Neural progenitor cell (in vitro differentiated cells): ENCODE measurements around the gene MZT2B. TPM values are rescaled to one million over a fixed set of nuclear protein-coding genes. Genes with fewer than 3 reads are reported as not detected.
"Not testable (repeated sequence)": the region's sequence is repeated elsewhere in the genome, so short reads cannot be mapped to it uniquely, and the experiment has no call there.

ENCODE experiments used
- DNase-seq: peaks from one replicate; pipeline ENCODE4 v3.0.0-alpha.2; 2016; ENCODE audit warnings: low spot score
- H2AFZ ChIP-seq: fragments of 200-600 bp; sonication (generic); replicated peaks from 2 replicates; pipeline ENCODE4 v1.6.1; 2016; ENCODE audit warnings: antibody characterized with exemption
- H3F3A ChIP-seq: fragments of 200-600 bp; sonication (generic); 2 replicates; pipeline ENCODE4 v1.6.1; 2016; ENCODE audit warnings: antibody characterized with exemption, low read depth
- H3K27ac ChIP-seq: fragments of 200-600 bp; sonication (generic); 2 replicates; pipeline ENCODE4 v1.5.1; 2016; ENCODE audit warnings: mild to moderate bottlenecking
- H3K27me3 ChIP-seq: fragments of 200-600 bp; sonication (generic); 2 replicates; pipeline ENCODE4 v1.6.1; 2016; ENCODE audit warnings: mild to moderate bottlenecking, moderate library complexity
- H3K36me3 ChIP-seq: fragments of 200-600 bp; sonication (generic); 2 replicates; pipeline ENCODE4 v1.5.1; 2016
- H3K4me1 ChIP-seq: fragments of 200-600 bp; sonication (generic); 2 replicates; pipeline ENCODE4 v1.6.1; 2016; ENCODE audit warnings: mixed run types
- H3K4me2 ChIP-seq: fragments of 200-600 bp; sonication (generic); 2 replicates; pipeline ENCODE4 v1.6.1; 2016
- H3K4me3 ChIP-seq: fragments of 200-600 bp; sonication (generic); 2 replicates; pipeline ENCODE4 v1.5.1; 2016
- H3K79me2 ChIP-seq: fragments of 200-600 bp; sonication (generic); 2 replicates; pipeline ENCODE4 v1.6.1; 2016; ENCODE audit warnings: low read depth
- H3K9ac ChIP-seq: fragments of 200-600 bp; sonication (generic); 2 replicates; pipeline ENCODE4 v1.6.1; 2016
- H3K9me3 ChIP-seq: fragments of 200-600 bp; sonication (generic); 2 replicates; pipeline ENCODE4 v1.5.1; 2016; ENCODE audit warnings: low read depth
- H4K20me1 ChIP-seq: fragments of 200-600 bp; sonication (generic); 2 replicates; pipeline ENCODE4 v1.6.1; 2016; ENCODE audit warnings: low read depth
- H3K27ac Mint-ChIP-seq: 3 replicates; pipeline ENCODE4 v1.8.0; 2021; ENCODE audit warnings: mixed read lengths
- H3K27me3 Mint-ChIP-seq: 2 replicates; pipeline ENCODE4 v1.8.0; 2022; ENCODE audit warnings: low read depth, mild to moderate bottlenecking, inconsistent platforms, moderate library complexity, mixed read lengths; ENCODE audit not compliant: insufficient read depth
- H3K36me3 Mint-ChIP-seq: 3 replicates; pipeline ENCODE4 v1.8.0; 2021; ENCODE audit warnings: mixed read lengths
- H3K4me1 Mint-ChIP-seq: 3 replicates; pipeline ENCODE4 v1.8.0; 2021; ENCODE audit warnings: mixed read lengths
- H3K4me3 Mint-ChIP-seq: 3 replicates; pipeline ENCODE4 v1.8.0; 2021; ENCODE audit warnings: mild to moderate bottlenecking, moderate library complexity, mixed read lengths
- H3K9me3 Mint-ChIP-seq: 3 replicates; pipeline ENCODE4 v1.8.0; 2020; ENCODE audit warnings: mixed read lengths
- CTCF ChIP-seq: fragments of 200-600 bp; sonication (generic); IDR thresholded peaks from 2 replicates; pipeline ENCODE4 v1.5.1; 2017; ENCODE audit warnings: antibody characterized with exemption, mild to moderate bottlenecking
- EZH2 ChIP-seq: fragments of 200-600 bp; sonication (generic); IDR thresholded peaks from 2 replicates; pipeline ENCODE4 v1.6.1; 2017; ENCODE audit warnings: antibody characterized with exemption, mild to moderate bottlenecking, moderate library complexity
- EZH2phosphoT487 ChIP-seq: fragments of 200-600 bp; sonication (generic); IDR thresholded peaks from 2 replicates; pipeline ENCODE4 v1.6.1; 2017; ENCODE audit warnings: antibody characterized with exemption
- total RNA-seq: library from RNA; depleted of rRNA; stranded (reverse); fragments of >200 nt; gene quantifications from 2 replicates; pipeline ENCODE4 v1.2.3, GENCODE V29; 2015; ENCODE audit warnings: low replicate concordance

The MZT2B gene
- total RNA-seq, 1 donor from 2014 or later, result 21.4 TPM

DNA sequence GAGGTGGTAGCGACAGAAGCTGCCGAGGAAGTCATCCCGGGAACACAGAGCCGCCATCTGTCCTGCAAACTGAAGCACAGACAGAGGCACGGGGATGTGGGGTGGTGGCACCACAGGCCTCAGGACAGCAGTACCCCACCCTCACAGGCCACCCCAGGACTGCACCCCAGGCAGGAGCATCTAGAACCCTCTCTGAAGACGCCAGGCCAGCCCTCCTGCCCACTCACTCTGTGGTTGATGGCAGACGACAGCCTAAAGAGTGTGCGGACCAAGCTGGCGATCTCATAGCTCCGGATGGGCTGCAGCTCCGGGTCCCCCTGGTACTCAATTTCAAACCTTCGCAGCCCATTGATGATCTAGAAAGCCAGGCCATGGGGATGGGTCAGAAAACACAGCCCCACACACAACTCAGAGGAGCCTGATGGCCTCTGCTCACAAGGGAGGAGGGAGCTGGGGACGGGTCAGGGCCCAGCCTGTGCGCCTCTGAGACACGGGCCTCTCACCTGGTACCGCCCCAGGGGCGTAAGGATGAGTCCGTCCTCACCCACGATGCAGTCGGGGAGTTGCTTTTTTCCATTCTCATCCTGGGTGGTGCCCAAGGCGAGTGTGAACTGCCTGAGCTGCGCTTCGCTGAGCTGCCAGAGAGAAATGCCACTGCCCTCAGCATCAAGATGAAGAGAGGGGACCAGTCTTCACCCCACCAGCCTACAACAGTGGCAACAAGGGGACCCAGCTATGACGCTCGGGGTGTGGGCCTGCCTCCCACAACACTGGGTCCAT lies 29.1 kb upstream of the MZT2B start:
- TF ChIP-seq CTCF (no peak), EZH2 (no peak), EZH2phosphoT487 (no peak)
- no peaks in the 10 kb centered on the region for H3K36me3 ChIP-seq
- H3K79me2 ChIP-seq, result no peaks in the 10 kb centered on the region
- Mint-ChIP-seq H3K27me3 (peaks cover 7% of the 10 kb centered on the region), H3K36me3 (peaks cover 2% of the 10 kb centered on the region), H3K27ac (no peak overlapping the region), H3K4me3 (no peak overlapping the region), H3K9me3 (no peaks in the 10 kb centered on the region), H3K4me1 (no peaks in the 10 kb centered on the region)
- no peak overlapping the region for H3K27ac ChIP-seq
- H2AFZ ChIP-seq, result no peak overlapping the region
- H3K9me3 ChIP-seq, result no peaks in the 10 kb centered on the region
- no peak overlapping the region for H3K4me3 ChIP-seq
- H3F3A ChIP-seq, result no peaks in the 10 kb centered on the region
- no peak overlapping the region for H3K9ac ChIP-seq
- DNase-seq, result no peak
- H3K4me2 ChIP-seq, result no peak overlapping the region
- no peaks in the 10 kb centered on the region for H3K4me1 ChIP-seq
- no peaks in the 10 kb centered on the region for H3K27me3 ChIP-seq
- peaks cover 25% of the 10 kb centered on the region for H4K20me1 ChIP-seq

- H3F3A ChIP-seq, H3K27me3 ChIP-seq, H3K27ac Mint-ChIP-seq, H3K36me3 Mint-ChIP-seq, H3K9me3 ChIP-seq, H3K36me3 ChIP-seq, H2AFZ ChIP-seq, H3K9me3 Mint-ChIP-seq, H3K27ac ChIP-seq, H3K4me1 Mint-ChIP-seq, H3K4me3 Mint-ChIP-seq, H3K4me3 ChIP-seq, H3K27me3 Mint-ChIP-seq, DNase-seq, H3K4me1 ChIP-seq, H3K4me2 ChIP-seq, H3K79me2 ChIP-seq, H3K9ac ChIP-seq: not testable (repeated sequence)
- peaks cover 25% of the 10 kb centered on the region for H4K20me1 ChIP-seq
These were observed 28.2 kb upstream of the MZT2B start for GRCh38 chr2:130153721-130154422.

DNA sequence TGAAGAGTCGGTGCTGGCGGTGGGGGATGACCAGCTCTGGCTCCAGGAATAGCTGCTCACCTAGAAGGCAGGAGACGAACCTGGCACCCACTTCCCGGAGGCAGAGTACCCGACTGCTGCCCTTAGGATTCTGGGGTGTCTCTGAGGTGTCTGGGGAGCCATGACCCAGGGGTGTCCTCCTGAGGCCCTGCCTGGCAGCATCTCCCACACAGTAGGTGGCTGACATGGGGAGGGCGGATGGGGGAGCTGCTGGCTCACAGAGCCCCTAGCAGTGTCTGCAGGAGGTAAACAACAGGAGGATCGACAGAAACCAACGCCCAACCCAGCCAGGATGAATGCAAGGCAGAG lies 27.7 kb upstream of the MZT2B start:
- not testable (repeated sequence) for H3K4me3 Mint-ChIP-seq, H3K36me3 ChIP-seq, H3K4me1 Mint-ChIP-seq, H3K27me3 Mint-ChIP-seq, H3K9ac ChIP-seq, H3K36me3 Mint-ChIP-seq, H3K27me3 ChIP-seq, H3K4me2 ChIP-seq, H3K9me3 Mint-ChIP-seq, H2AFZ ChIP-seq, H3K27ac ChIP-seq, H3F3A ChIP-seq, H3K9me3 ChIP-seq, H3K4me1 ChIP-seq, H3K4me3 ChIP-seq, H3K27ac Mint-ChIP-seq, DNase-seq, H3K79me2 ChIP-seq
- peaks cover 23% of the 10 kb centered on the region for H4K20me1 ChIP-seq

DNA sequence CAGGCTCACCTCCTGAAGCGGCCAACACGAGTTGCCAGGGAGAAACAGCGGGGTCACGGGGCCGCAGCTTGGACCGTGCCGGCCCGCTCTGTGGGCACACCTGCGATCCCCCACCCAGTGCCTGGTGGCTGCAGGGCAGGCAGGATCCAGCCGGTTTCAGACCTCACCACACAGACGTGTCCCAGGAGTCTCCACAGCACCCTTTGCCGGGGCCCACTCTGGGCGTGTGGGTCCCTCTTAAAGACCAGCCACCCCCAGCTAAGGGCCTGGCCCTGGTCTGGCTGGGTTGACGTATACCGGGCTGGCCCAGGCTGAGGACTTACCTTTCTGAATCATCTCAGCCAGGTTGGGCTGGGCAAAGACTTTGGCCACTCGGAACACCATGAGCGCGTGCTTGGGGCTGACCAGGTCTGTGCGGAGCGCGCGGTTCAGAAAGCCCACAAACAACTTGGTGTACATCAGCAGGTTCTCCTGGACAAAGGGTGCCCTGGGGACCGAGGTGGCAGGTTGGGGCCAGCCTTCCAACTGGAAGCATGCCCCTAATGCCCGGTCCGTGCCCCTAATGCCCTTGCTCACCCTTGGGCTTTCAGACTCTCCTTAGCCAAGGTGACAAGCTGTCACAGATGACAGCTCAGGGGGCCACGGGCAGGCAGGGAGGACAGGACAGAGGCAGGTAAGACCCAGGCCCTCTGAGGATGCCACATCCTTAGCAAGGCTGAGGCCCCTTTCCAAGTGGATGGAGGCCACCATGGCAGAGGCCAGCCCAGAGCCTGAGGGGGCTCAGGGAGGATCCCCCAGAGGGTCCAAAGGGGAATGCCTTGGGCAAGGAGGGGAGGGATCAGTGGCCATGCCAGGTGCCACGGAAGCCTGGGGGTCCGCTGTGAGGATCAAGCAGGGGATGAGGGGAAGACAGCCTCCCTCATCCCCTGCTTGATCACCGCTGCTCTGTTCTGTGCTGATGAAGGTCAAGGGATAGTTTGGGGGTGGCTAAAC lies 27.0 kb upstream of the MZT2B start:
- no peaks in the 10 kb centered on the region for H3K36me3 ChIP-seq

More for the DNA sequence above, 27.0 kb upstream of the MZT2B start:
- Histone ChIP-seq H3F3A (no peaks in the 10 kb centered on the region), H3K4me1 (no peaks in the 10 kb centered on the region), H3K79me2 (no peaks in the 10 kb centered on the region), H3K9ac (no peak overlapping the region), H3K4me2 (no peak overlapping the region), H4K20me1 (peaks cover 20% of the 10 kb centered on the region), H3K4me3 (no peak overlapping the region), H2AFZ (no peak overlapping the region), H3K27me3 (no peaks in the 10 kb centered on the region), H3K9me3 (no peaks in the 10 kb centered on the region), H3K27ac (no peak overlapping the region)
- H3K4me1 Mint-ChIP-seq, result no peaks in the 10 kb centered on the region
- H3K27ac Mint-ChIP-seq, result no peak overlapping the region
- H3K36me3 Mint-ChIP-seq, result peaks cover 2% of the 10 kb centered on the region
- no peak for TF ChIP-seq EZH2
- no peak for TF ChIP-seq CTCF
- no peak for TF ChIP-seq EZH2phosphoT487
- H3K4me3 Mint-ChIP-seq, result no peak overlapping the region
- H3K9me3 Mint-ChIP-seq, result no peaks in the 10 kb centered on the region
- no peak for DNase-seq
- H3K27me3 Mint-ChIP-seq, result peaks cover 7% of the 10 kb centered on the region
